GM21619 (cell line): ENCODE results near the gene ADD1.
"Not testable (repeated sequence)": the region's sequence is repeated elsewhere in the genome, so short reads cannot be mapped to it uniquely, and the experiment has no call there.

Experiments used
- ATAC-seq: cut with Tn5 transposase; IDR thresholded peaks from one replicate; pipeline ENCODE4 v1.9.1; 2021; ENCODE audit not compliant: unreplicated experiment

The ADD1 gene

DNA sequence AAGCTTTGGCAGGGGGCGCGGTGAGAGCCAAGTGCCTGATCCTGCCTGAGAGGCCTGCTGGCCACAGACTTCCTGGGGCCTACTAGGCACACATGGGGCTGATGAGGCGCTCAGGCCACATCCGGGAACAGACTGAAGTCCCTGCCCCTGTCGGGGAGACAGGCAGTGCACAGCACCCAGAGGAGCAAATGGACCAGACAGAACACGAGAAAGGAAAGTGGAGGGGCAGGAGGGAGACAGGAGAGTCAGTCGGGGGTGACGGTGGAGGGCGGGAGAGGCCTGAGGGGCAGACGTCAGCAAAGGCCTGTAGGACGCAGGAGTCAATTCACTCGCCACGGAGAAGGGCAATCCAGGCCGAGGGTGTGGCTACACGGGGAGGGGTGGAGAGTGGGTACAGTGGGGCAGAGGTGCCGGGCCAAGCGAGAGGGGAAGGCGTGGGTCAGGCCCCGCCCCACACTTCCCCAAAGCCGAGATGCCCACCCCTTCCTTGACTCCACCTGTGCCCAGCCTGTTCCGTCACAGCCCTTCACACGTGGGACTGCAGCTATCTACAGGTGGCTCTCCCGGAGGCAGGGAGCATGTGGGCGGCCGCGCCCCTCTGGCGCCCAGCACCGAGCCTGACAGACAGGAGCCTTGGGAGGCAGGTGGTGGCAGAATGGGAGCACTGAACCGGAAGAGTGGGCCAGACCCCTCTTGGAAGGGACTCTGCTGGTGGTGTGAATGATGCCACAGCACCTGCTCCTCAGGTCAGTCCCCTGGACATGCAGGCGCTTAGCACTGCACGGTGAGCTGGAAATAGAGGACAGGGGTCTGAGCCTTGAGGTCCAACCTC lies 99.1 kb downstream of the ADD1 start:
- ATAC-seq, result no peak

DNA sequence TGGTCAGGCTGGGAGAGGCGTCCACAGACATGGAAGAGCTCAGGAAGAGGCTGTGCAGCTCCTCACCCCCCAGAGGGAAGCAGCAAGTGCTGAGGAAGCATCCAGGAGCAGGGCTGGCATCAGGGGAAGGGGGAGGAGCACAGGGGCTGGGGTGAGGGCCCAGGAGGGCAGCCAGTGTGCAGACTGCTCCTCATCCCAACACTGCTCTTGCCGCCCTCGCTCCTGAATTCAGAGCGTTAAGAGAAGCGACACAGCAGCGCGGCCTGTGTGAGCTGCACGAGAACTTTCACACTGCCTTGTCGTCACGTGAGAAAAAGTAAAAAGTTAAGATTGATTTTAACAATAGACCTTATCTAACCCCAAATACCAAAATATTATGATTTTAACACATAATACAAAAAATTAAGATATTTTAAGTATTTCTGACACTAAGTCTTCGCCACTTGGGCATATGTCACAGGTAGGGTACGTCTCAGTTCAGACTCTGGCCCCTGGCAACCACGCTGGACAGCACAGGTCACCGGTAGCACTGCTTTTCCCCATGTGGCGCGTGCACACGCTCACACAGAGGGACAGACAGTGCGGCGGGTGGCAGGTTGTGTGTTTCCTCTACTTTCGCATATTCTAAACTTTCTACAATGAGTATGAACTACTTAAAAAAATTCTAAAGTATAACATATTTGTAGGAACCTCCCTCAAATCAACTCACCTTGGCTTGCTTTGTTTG lies 99.9 kb downstream of the ADD1 start:
- ATAC-seq, result no peak

DNA sequence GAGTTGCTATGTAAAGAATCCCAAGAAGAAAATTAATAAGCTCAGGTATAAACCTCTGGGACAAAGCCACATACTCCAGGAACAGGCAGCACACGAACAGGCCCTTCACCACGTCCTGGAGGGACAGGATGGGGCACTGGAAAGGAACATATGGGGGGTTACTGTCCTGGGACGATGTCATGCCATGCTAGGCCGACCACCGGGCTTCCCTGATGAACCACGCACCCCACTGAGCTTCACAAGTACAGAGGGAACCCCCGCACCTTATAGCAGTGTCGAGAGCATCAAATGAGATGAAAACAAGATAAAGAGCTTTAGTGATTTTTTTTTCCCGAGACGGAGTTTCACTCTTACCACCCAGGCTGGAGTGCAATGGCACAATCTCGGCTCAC lies 100.4 kb downstream of the ADD1 start:
- ATAC-seq, result no peak

DNA sequence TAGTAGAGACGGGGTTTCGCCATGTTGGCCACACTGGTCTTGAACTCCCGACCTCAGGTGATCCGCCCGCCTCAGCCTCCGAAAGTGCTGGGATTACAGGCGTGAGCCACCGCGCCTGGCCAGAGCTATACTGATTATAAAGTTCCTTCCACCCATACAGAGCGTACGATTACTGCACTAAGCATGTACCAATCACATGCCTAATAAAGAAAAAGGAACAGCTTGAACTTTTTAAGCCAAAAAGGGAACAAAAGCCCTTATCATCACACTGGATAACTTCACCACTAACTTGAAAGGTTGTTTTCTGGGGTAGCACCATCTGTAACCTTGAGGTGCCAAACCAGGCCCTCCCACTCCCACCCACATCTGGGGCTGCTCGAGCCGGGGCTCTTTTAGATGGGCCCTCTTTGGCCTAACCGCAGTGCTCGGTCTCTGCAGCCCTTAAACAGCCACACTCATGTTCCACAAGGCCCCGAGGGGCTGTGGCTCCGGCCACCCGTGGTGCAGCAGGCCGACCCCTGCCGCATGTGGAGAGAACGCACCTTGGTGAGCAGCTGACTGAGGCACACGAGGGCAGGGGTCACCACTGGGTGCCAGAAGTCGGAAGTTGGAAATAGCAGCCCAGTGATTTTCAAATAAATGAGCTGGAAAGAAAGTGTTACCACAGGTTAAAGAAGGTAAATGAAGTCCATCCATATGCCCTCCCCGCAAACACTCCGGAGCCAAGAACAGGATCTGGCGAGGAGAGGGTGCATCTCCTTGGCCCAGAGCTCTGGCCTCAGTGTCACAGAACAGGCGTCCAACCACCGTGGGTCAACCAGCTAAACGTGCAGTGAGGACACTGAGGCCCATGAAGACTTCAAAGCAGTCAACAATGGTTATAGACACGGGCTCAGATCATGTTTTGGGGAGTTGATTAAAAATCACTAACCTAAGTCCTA lies 101.2 kb downstream of the ADD1 start:
- no peak for ATAC-seq

DNA sequence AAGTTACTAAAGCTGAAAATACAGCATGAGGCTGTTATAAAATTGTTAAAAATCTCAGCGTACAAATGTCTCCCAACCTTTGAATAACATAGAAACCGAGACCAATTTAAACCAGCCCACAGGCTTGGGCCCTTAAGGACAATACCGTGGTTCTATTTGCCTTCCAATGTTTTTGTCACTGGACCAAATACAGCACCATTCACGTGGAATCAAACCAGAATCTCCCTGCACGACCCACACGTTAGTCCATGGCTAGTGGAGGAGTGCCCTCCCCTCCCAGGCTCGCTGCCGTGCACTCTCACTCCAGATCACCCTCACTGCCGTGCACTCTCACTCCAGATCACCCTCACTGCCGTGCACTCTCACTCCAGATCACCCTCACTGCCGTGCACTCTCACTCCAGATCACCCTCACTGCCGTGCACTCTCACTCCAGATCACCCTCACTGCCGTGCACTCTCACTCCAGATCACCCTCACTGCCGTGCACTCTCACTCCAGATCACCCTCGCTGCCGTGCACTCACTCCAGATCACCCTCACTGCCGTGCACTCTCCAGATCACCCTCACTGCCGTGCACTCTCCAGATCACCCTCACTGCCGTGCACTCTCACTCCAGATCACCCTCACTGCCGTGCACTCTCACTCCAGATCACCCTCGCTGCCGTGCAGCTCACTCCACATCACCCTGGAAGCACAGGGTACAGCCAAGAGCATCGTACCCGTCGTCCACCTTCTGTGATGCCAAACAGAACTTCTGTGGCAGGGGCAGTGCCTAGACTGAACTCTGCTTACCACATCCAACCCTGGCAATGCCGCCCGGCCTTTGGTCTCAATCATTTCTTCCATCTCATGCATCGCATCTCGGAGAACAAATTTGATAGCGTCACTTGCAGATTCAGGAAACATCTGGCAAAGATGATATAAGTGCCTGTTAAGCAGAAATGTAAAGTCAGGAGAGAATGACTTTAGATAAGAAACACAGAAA lies 102.3 kb downstream of the ADD1 start:
- ATAC-seq, result not testable (repeated sequence)

DNA sequence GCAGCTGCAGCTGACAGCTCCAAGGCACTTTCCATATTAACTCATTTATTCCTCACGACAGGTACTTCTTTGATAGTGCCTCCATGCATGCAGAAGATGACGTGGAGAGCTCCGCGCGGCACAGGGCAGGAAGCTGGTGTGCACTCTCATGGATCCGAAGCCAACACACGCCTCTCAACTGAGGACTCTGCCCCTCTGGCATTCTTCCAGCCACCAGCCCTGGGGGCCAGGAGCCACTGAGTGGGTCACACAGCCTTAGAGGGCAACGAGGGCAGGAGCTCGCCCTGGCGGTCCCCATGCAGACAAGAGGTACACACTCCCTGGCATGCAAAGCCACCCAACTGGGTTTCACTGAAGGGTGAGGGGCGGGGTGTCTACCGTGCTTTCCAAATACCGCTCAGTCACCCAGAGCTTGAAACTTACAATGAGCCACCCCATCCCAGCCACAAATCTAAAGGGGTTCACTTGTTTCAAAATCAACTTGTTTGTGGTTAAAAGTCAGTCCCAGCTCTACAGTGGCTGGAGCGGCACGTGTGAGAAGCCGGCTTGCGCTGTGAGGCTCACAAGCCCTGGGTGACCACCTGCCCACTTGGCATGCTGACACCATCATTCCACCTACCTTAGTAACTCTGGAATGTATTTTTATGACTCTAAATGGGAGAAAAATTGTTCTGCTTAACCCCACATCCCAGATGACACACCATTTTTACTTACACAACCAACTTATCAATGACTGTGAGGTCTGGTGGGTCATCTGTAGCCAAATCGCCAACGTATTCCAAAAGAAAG lies 103.4 kb downstream of the ADD1 start:
- no peak for ATAC-seq

DNA sequence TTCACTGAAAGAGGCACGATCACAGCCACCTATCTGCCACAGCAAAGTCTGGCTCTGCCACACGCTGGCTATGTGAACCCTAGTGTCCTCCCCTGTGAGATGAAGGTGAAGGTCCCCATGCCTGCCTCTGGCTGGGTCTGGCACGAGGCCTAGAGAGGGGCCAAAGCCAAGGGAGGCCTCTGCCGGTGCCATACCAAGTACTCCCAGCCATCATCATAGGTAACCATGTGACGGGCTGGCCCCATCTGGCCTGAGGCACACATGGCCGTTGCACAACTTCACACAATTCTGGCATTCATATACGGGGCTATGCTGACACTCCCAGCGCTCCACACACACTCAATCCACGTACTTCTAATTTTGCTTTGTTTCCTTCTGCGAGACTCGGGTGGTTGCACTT lies 104.3 kb downstream of the ADD1 start:
- ATAC-seq, result no peak

DNA sequence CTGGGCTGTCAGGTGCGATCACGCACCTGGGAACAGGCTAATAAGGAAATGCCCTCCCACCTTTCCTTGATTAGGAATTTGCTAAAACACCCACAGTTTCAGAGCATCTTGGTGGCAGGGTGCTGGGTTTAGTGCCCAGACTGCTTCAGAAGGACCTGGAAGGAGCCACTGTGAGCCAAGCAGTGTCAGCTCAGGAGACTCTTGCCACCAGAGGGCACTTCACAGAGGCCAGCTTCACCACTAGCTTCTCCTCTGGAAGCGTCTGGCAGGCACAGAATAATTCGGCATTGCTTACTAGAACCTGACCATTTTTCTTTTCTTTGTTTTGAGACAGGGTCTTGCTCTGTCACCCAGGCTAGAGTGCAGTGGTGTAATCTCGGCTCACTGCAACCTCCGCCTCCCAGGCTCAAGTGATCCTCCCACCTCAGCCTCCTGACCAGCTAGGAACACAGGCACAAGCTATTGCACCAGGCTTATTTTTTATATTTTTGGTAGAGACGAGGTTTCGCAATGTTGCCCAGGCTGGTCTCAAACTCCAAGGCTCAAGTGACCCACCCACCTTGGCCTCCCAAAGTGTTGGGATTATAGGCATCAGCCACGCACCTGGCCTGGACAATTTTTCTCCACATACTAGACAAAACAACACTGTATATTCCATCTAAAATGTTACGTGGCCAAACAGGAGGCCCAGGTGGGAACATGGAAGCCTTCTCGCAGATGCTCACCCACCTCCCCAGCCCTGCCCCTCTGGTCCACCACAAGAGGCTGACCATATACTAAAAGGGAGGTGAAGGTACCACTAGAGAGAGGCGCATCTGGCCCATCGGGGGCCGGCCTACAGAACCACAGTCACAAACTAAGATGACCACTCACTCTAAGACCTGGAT lies 105.5 kb downstream of the ADD1 start:
- no peak for ATAC-seq

DNA sequence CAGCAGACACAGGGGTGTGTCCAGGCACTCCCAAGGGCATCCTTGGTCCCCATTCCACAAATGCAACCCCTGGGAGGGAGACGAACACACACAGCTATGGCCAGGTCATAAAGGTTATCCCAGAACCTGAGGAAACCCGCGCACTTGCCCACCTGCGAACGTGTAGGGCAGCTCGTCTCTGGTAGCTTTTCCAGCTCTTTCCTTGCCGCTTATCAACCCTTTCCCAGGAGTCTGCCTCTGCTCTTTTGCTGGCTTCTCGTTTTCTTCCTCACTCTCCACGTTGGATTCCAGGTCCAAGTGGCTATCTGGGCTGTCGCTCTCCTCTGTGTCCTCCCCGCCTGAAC lies 106.1 kb downstream of the ADD1 start:
- no peak for ATAC-seq

DNA sequence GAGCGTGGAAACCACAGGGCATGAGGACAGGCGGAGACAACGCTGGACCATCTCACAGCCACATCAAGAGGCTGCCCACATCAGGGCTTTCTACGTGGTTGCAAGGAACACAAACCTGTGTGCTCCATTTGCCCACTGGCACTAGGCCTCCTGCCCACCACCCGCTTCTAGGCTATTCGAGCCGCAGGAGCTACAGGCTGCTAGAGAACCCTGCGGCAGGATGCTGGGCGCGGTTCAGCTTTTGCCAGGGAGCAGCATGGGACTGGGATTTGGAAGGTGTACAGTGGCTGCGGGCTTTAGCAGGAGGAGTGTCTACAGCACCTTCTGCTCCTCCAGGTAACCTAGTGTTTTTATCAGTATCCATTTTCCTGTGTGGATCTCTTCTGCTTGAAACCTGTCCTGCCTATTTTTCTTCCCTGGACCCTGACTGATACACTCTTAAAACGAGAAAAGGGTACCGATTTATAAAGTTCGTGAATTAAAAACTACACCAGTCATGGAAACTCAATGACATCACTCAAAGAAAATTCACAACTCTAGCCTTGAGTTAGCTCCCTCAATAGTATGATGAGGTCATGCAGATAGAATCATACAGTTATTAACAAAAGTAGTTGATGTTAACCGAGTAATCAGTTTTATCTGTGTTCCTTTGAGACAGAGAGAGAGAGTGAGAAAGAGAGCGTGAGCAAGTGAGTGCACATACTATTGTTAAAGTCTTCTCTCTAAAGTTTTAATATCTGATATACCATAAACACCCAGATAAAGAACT lies 106.8 kb downstream of the ADD1 start:
- no peak for ATAC-seq

DNA sequence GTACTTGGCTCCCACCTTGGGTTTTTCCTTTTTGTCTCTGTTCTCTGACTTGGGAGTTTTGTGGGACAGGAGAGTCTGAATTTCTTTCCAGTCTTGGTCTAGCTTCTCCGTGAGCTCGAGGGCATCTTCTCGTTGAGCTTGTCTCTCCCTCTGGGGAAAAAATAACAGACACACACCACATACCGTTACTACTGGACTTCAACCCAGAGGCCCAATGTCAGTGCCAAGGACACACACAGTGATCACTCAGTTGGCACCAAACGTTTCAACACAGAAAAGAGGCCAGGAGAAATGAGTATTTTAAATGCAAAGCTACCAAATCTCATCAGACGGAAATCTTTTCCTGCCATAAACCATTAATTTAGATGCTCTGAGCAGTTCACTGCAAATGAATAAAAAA lies 109.9 kb downstream of the ADD1 start:
- ATAC-seq, result no peak

DNA sequence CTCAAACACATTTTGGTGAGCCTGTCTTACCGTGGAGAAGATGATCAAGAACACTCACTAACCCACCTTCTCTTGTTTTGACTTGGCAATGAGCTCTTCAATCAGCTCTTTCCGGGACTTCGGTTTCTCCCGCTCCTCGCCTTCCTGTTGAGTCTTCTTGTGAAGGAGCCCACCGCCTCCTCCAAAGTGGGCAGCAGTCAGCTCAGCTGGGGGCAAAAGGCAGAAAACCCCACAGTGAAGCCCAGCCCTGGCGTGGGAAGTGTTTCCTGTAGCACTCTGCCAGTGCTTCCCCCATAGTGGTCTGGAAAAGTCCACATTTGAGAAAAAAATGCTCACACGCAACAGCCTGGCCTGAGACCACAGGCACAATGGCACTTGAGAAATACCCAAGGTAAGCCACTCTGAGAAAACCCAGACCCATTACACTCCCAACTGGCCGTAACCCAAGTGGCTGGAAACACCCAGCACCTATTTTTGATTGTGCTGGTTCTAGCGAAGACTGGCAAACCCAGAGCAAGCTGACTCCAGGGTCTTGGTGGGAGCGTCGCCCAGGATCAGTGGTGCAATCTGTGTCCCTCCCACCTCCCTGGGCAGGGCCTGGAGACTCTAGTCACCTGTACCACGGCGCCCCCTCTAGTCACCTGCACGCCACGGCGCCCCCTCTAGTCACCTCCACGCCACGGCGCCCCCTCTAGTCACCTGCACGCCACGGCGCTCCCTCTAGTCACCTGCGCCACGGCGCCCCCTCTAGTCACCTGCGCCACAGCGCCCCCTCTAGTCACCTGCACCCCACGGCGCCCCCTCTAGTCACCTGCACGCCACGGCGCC lies 110.9 kb downstream of the ADD1 start:
- no peak for ATAC-seq

DNA sequence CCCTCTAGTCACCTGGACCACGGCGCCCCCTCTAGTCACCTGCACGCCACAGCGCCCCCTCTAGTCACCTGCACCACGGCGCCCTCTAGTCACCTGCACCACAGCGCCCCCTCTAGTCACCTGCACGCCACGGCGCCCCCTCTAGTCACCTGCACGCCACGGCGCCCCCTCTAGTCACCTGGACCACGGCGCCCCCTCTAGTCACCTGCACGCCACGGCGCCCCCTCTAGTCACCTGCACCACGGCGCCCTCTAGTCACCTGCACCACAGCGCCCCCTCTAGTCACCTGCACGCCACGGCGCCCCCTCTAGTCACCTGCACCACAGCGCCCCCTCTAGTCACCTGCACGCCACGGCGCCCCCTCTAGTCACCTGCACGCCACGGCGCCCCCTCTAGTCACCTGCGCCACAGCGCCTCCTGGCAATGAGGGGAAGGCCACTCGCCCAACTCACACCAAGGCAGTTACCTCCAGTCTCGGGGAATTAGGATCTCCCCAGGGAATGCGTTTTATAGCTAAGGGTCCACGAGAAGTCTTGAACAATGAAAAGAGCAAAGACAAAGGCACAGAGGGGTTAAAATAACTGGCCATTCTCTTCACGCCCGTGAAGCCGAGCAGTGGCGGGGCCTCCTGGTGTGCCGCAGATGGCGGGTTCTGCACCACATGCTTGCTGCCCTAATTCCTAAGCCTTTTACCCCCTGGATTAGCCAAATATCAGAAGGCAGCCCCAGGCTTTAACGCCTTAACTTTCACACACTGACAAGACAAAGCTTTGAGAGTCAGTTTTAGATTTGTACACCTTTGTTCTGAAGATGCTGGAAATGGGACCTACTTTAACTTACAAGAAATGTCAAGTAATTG lies 111.8 kb downstream of the ADD1 start:
- not testable (repeated sequence) for ATAC-seq

DNA sequence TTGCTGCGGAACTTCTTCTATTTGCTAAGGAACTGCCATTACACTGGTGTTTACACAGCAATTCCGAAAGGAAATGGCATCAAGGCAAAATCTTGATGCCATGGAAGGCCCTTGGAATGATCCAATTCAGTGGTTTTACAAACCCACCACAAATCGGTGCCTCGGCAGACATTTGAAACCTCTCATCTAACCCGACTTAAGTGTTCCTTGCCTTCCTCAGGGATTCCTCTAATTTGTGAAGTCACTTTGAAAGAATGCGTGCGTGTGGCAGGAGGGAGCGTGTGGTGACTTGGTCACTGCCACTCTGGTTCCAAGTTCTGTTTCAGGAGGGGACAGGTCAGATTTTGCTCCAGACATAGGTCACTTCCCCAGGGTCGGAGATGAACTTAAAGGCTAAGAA lies 114.8 kb downstream of the ADD1 start:
- no peak for ATAC-seq

DNA sequence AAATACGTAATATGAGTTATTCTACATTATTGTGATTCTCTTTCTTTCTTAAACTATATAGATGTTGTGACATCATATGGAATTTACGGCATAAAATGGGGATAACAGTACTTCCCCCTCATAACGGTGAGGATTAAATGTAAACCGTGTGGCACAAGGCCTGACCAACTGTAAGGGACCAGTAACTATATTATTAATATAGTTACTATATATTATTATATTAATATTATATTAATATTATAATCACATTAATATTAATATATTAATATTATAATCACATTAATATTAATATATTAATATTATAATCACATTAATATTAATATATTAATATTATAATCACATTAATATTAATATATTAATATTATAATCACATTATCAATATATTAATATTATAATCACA lies 116.8 kb downstream of the ADD1 start:
- ATAC-seq, result not testable (repeated sequence)

DNA sequence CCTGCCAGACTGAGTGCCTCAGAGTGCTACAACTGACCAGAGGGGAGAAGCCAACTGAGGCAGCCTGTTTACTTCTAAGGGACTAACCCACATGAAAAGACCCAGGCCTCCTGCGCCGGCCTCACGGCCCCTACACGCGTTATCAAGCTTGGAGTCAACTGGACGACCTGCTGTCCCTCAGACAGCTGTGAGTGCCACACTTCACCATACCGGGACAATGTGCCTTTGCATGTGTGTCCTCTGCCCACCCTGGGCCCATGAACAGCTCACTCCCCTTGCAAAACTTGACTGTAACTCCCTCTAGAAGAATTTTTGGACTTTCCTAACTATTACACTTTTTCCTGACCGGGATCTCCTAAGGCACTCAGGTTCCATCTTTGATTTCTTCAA lies 117.8 kb downstream of the ADD1 start:
- no peak for ATAC-seq
